ENCODE measurements around the gene PNMT.

Gene PNMT

GRCh38 chr17:39663688-39664580 lies 4.3 kb upstream of the PNMT start:
- DNase-seq (ENCODE audit: low read depth), result no peak
- TF ChIP-seq CTCF (IDR thresholded peaks at IDR 0.05; ENCODE audit: control insufficient read depth, insufficient read depth, low read depth, low read length, missing control alignments), result no peak
- no peak overlapping the region for H3K4me3 ChIP-seq (ENCODE audit: control insufficient read depth, low read depth, low read length)

- H3K4me3 ChIP-seq (ENCODE audit: control insufficient read depth, low read depth, low read length), result no peak within 1 kb of the TSS
- TF ChIP-seq CTCF (IDR thresholded peaks at IDR 0.05; ENCODE audit: control insufficient read depth, insufficient read depth, low read depth, low read length, missing control alignments), result no peak
- DNase-seq (ENCODE audit: low read depth), result no peak
Observed at GRCh38 chr17:39664581-39665561, 3.4 kb upstream of the PNMT start, which contains the start of gene TCAP. TCAP (plus strand) TSS chr17:39665349; CDS start chr17:39665360, 11 bp downstream.

- peak; percentile 23 for TF ChIP-seq CTCF (IDR thresholded peaks at IDR 0.05; ENCODE audit: control insufficient read depth, insufficient read depth, low read depth, low read length, missing control alignments)
- no peak overlapping the region for H3K4me3 ChIP-seq (ENCODE audit: control insufficient read depth, low read depth, low read length)
- no peak for DNase-seq (ENCODE audit: low read depth)
Observed at GRCh38 chr17:39665642-39666224, 2.5 kb upstream of the PNMT start.

- no peak overlapping the region for H3K4me3 ChIP-seq (ENCODE audit: control insufficient read depth, low read depth, low read length)
- DNase-seq (ENCODE audit: low read depth), result no peak
- TF ChIP-seq CTCF (IDR thresholded peaks at IDR 0.05; ENCODE audit: control insufficient read depth, insufficient read depth, low read depth, low read length, missing control alignments), result no peak
Observed at GRCh38 chr17:39666231-39666600, 2.0 kb upstream of the PNMT start.

GRCh38 chr17:39666601-39667261 lies 1.5 kb upstream of the PNMT start:
- no peak for TF ChIP-seq CTCF (IDR thresholded peaks at IDR 0.05; ENCODE audit: control insufficient read depth, insufficient read depth, low read depth, low read length, missing control alignments)

More at GRCh38 chr17:39666601-39667261, 1.5 kb upstream of the PNMT start:
- DNase-seq (ENCODE audit: low read depth), result no peak
- H3K4me3 ChIP-seq (ENCODE audit: control insufficient read depth, low read depth, low read length), result no peak overlapping the region
